GM12875 (cell line): ENCODE measurements around the gene THAP11.

Experiments used
- H3K4me3 ChIP-seq: one replicate; pipeline ENCODE4 v1.5.1; 2011; ENCODE audit warnings: low read depth, low read length, control low read depth
- TF ChIP-seq, protein P1 (sequence below): IDR thresholded peaks from 2 replicates; pipeline ENCODE4 v1.5.1; 2011; ENCODE audit warnings: low read depth, mild to moderate bottlenecking, control low read depth, inconsistent platforms, low read length, moderate library complexity, borderline replicate concordance; ENCODE audit not compliant: insufficient read depth

The THAP11 gene

DNA sequence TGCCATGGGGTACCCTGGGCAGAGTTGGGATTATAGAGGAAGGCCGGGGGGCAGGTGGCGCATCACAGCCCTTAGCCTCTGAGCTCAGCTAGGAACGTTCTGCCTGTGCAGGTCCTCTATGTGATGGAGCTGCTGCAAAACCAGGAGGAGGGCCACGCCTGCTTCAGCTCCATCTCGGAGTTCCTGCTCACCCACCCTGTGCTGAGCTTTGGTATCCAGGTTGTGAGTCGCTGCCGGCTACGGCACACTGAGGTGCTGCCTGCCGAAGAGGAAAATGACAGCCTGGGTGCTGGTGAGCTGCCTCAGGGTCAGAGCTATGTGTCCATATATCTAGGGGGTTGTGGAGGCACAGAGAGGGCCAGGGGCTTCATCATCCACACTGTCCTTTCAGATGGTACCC is 36.7 kb downstream of the THAP11 start:
- H3K4me3 ChIP-seq: no peak overlapping the region
- TF ChIP-seq, protein P1, sequence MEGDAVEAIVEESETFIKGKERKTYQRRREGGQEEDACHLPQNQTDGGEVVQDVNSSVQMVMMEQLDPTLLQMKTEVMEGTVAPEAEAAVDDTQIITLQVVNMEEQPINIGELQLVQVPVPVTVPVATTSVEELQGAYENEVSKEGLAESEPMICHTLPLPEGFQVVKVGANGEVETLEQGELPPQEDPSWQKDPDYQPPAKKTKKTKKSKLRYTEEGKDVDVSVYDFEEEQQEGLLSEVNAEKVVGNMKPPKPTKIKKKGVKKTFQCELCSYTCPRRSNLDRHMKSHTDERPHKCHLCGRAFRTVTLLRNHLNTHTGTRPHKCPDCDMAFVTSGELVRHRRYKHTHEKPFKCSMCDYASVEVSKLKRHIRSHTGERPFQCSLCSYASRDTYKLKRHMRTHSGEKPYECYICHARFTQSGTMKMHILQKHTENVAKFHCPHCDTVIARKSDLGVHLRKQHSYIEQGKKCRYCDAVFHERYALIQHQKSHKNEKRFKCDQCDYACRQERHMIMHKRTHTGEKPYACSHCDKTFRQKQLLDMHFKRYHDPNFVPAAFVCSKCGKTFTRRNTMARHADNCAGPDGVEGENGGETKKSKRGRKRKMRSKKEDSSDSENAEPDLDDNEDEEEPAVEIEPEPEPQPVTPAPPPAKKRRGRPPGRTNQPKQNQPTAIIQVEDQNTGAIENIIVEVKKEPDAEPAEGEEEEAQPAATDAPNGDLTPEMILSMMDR: no peak

DNA sequence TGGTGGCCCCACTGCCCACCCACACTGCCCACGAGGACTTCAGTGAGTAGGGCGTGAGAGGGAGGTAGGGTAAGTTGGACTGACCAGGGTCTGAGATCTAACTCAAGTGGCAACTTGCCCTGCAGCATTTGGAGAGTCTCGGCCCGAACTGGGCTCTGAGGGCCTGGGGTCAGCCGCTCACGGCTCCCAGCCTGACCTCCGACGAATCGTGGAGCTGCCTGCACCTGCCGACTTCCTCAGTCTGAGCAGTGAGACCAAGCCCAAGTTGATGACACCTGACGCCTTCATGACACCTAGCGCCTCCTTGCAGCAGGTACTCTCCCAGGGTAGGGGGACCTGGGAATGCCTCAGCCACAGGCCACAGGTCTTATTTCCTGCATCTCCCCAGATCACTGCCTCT is 37.3 kb downstream of the THAP11 start:
- TF ChIP-seq, protein P1: no peak
- no peak overlapping the region for H3K4me3 ChIP-seq

DNA sequence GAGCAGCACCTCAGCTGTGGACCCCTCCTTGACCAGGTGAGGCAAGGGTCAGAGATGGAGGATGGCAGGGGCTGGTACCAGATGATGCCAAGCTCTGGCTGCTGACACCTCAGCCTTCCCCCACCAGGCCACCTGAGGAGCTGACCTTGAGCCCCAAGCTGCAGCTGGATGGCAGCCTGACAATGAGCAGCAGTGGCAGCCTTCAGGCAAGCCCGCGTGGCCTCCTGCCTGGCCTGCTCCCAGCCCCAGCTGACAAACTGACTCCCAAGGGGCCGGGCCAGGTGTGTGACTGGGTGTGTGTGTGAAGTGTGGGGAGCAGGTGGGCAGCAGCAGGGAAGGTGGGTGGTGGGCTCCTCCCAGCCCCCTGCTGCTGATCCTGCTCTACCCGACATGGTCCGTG is 37.8 kb downstream of the THAP11 start:
- H3K4me3 ChIP-seq: no peak overlapping the region
- TF ChIP-seq, protein P1: no peak

DNA sequence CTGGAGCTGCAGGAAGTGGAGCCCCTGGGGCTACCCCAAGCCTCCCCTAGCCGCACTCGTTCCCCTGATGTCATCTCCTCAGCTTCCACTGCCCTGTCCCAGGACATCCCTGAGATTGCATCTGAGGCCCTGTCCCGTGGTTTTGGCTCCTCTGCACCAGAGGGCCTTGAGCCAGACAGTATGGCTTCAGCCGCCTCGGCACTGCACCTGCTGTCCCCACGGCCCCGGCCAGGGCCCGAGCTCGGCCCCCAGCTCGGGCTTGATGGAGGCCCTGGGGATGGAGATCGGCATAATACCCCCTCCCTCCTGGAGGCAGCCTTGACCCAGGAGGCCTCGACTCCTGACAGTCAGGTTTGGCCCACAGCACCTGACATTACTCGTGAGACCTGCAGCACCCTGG is 38.5 kb downstream of the THAP11 start:
- TF ChIP-seq, protein P1: no peak
- no peak overlapping the region for H3K4me3 ChIP-seq

DNA sequence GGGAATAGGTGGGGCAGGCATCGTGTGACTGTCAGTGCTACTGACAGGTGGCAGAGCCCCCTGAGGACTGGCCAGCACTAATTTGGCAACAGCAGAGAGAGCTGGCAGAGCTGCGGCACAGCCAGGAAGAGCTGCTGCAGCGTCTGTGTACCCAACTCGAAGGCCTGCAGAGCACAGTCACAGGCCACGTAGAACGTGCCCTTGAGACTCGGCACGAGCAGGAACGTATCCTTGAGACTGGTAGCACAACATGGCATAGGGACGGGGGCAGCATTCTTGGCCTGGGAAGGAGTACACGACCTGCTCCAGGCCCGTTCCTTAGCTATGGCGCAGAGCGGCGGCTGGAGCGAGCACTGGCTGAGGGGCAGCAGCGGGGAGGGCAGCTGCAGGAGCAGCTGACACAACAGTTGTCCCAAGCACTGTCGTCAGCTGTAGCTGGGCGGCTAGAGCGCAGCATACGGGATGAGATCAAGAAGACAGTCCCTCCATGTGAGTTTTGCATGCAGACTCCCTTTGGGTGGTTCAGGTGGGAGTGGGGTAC is 39.6 kb downstream of the THAP11 start:
- TF ChIP-seq, protein P1: no peak
- no peak overlapping the region for H3K4me3 ChIP-seq

DNA sequence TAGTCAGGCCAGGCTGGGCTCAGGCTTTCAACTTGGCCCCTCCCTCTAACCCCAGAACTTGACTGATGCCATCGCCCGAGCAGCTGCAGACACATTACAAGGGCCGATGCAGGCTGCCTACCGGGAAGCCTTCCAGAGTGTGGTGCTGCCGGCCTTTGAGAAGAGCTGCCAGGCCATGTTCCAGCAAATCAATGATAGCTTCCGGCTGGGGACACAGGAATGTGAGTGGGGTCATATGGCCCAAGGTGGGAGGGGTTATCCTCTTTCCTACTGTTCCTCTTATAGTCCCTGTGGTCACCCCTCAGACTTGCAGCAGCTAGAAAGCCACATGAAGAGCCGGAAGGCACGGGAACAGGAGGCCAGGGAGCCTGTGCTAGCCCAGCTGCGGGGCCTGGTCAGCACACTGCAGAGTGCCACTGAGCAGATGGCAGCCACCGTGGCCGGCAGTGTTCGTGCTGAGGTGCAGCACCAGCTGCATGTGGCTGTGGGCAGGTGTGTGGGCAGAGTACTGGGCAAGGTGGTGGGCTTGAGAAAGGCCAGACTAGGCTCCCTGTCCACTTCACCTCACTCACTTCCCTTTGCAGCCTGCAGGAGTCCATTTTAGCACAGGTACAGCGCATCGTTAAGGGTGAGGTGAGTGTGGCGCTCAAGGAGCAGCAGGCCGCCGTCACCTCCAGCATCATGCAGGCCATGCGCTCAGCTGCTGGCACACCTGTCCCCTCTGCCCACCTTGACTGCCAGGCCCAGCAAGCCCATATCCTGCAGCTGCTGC is 40.4 kb downstream of the THAP11 start:
- H3K4me3 ChIP-seq: no peak overlapping the region

More for the DNA sequence above, 40.4 kb downstream of the THAP11 start:
- TF ChIP-seq, protein P1: no peak
